ENCODE results near the gene BBC3.
A peak's percentile ranks its signal among the peaks of the same experiment; 100 is the strongest.

The BBC3 gene

GRCh38 chr19:47240996-47241918, 10.3 kb upstream of the BBC3 start:
- Histone ChIP-seq H3K27ac (ENCODE audit: low read length, poor library complexity, severe bottlenecking) (peak overlapping the region; percentile 17), H2AK5ac (ENCODE audit: low read length, severe bottlenecking) (peak overlapping the region; percentile 38)
- WGBS, result 26% methylated on average over 9 of the region's 27 CpGs

GRCh38 chr19:47240556-47240955, 9.6 kb upstream of the BBC3 start:
- no peak overlapping the region for H3K14ac ChIP-seq (ENCODE audit: low read length in 2 of 2)
- H2AFZ ChIP-seq (ENCODE audit: low read depth, low read length), result no peak overlapping the region
- H3K4me3 ChIP-seq (ENCODE audit: insufficient read depth in 1 of 2, low read depth in 1 of 2, low read length in 2 of 2), result no peak overlapping the region
- H3K9me3 ChIP-seq (ENCODE audit: control insufficient read depth, low read length), result no peaks in the 10 kb centered on the region
- peaks cover 37% of the 10 kb centered on the region for H3K4me1 ChIP-seq (ENCODE audit: control insufficient read depth, insufficient read depth, low read depth, low read length)
- H3K79me1 ChIP-seq (replicated peaks; ENCODE audit: low read length, poor library complexity, severe bottlenecking), result no peaks in the 10 kb centered on the region
- peak overlapping the region; percentile 28 for H4K8ac ChIP-seq (ENCODE audit: low read length)
- H3K9ac ChIP-seq (ENCODE audit: low read length), result peak overlapping the region; percentile 32
- no peak overlapping the region for H3K23ac ChIP-seq (ENCODE audit: low read length in 2 of 2)
- no peak for DNase-seq
- peak overlapping the region; percentile 86 for H2BK15ac ChIP-seq (ENCODE audit: low read depth, poor library complexity, severe bottlenecking)
- no peak overlapping the region for H2BK5ac ChIP-seq (ENCODE audit: low read depth, low read length, poor library complexity, severe bottlenecking)
- H3K18ac ChIP-seq (ENCODE audit: low read depth in 1 of 2, low read length in 2 of 2), result peak overlapping the region; percentile 31 to 63
- peak overlapping the region; percentile 63 for H4K91ac ChIP-seq (ENCODE audit: low read length)
- H3K4me2 ChIP-seq (ENCODE audit: low read length, poor library complexity, severe bottlenecking), result peak overlapping the region; percentile 12
- peak overlapping the region; percentile 74 for H3K27ac ChIP-seq (ENCODE audit: low read length, poor library complexity, severe bottlenecking)
- H3K27me3 ChIP-seq (ENCODE audit: control insufficient read depth in 1 of 2, insufficient read depth in 1 of 2, low read length in 2 of 2), result peaks cover 0 to 11% of the 10 kb centered on the region in 2 experiments
- peak overlapping the region; percentile 49 to 87 for H2BK12ac ChIP-seq (ENCODE audit: low read length in 2 of 2)
- H3K36me3 ChIP-seq (ENCODE audit: control insufficient read depth in 1 of 2, insufficient read depth in 2 of 2, low read depth in 1 of 2, low read length in 2 of 2), result no peaks in the 10 kb centered on the region
- peak overlapping the region; percentile 14 for H2AK5ac ChIP-seq (ENCODE audit: low read length, severe bottlenecking)
- 75% methylated on average over 5 of the region's 6 CpGs for WGBS
- peak overlapping the region; percentile 90 for H2BK120ac ChIP-seq (ENCODE audit: low read depth, low read length)
- H3K4ac ChIP-seq (ENCODE audit: low read depth in 1 of 2, low read length in 2 of 2), result peak overlapping the region in 1 of 2 experiments; percentile 7

More at GRCh38 chr19:47240996-47241918, 10.3 kb upstream of the BBC3 start:
- Histone ChIP-seq H3K18ac (ENCODE audit: low read depth in 1 of 2, low read length in 2 of 2) (peak overlapping the region; percentile 63 to 90), H4K8ac (ENCODE audit: low read length) (peak overlapping the region; percentile 45), H2BK15ac (ENCODE audit: low read depth, poor library complexity, severe bottlenecking) (peak overlapping the region; percentile 86), H3K79me1 (replicated peaks; ENCODE audit: low read length, poor library complexity, severe bottlenecking) (no peaks in the 10 kb centered on the region), H3K9ac (ENCODE audit: low read length) (peak overlapping the region; percentile 64), H3K27me3 (ENCODE audit: control insufficient read depth in 1 of 2, insufficient read depth in 1 of 2, low read length in 2 of 2) (peaks cover 0 to 11% of the 10 kb centered on the region in 2 experiments), H2BK12ac (ENCODE audit: low read length in 2 of 2) (peak overlapping the region; percentile 78 to 98), H3K4ac (ENCODE audit: low read depth in 1 of 2, low read length in 2 of 2) (peak overlapping the region; percentile 7 to 55), H2AFZ (ENCODE audit: low read depth, low read length) (no peak overlapping the region), H2BK5ac (ENCODE audit: low read depth, low read length, poor library complexity, severe bottlenecking) (no peak overlapping the region), H3K4me2 (ENCODE audit: low read length, poor library complexity, severe bottlenecking) (peak overlapping the region; percentile 12), H4K91ac (ENCODE audit: low read length) (peak overlapping the region; percentile 94), H3K9me3 (ENCODE audit: control insufficient read depth, low read length) (no peaks in the 10 kb centered on the region), H3K4me1 (ENCODE audit: control insufficient read depth, insufficient read depth, low read depth, low read length) (peaks cover 37% of the 10 kb centered on the region), H3K4me3 (ENCODE audit: insufficient read depth in 1 of 2, low read depth in 1 of 2, low read length in 2 of 2) (peak overlapping the region in 1 of 2 experiments; percentile 4), H3K36me3 (ENCODE audit: control insufficient read depth in 1 of 2, insufficient read depth in 2 of 2, low read depth in 1 of 2, low read length in 2 of 2) (no peaks in the 10 kb centered on the region), H3K23ac (ENCODE audit: low read length in 2 of 2) (no peak overlapping the region), H3K14ac (ENCODE audit: low read length in 2 of 2) (peak overlapping the region in 1 of 2 experiments; percentile 22), H2BK120ac (ENCODE audit: low read depth, low read length) (peak overlapping the region; percentile 90)
- peak; percentile 87 for DNase-seq

GRCh38 chr19:47239610-47240296, 8.8 kb upstream of the BBC3 start:
- Histone ChIP-seq H3K36me3 (ENCODE audit: control insufficient read depth in 1 of 2, insufficient read depth in 2 of 2, low read depth in 1 of 2, low read length in 2 of 2) (no peaks in the 10 kb centered on the region), H3K9ac (ENCODE audit: low read length) (peak overlapping the region; percentile 32), H3K14ac (ENCODE audit: low read length in 2 of 2) (no peak overlapping the region), H3K27ac (ENCODE audit: low read length, poor library complexity, severe bottlenecking) (peak overlapping the region; percentile 74), H2AK5ac (ENCODE audit: low read length, severe bottlenecking) (peak overlapping the region; percentile 14), H3K23ac (ENCODE audit: low read length in 2 of 2) (no peak overlapping the region), H3K9me3 (ENCODE audit: control insufficient read depth, low read length) (no peaks in the 10 kb centered on the region), H2BK5ac (ENCODE audit: low read depth, low read length, poor library complexity, severe bottlenecking) (no peak overlapping the region), H3K18ac (ENCODE audit: low read depth in 1 of 2, low read length in 2 of 2) (peak overlapping the region; percentile 37 to 56), H2BK120ac (ENCODE audit: low read depth, low read length) (peak overlapping the region; percentile 78), H3K4me3 (ENCODE audit: insufficient read depth in 1 of 2, low read depth in 1 of 2, low read length in 2 of 2) (peak overlapping the region; percentile 50 to 57), H3K79me1 (replicated peaks; ENCODE audit: low read length, poor library complexity, severe bottlenecking) (no peaks in the 10 kb centered on the region), H3K27me3 (ENCODE audit: control insufficient read depth in 1 of 2, insufficient read depth in 1 of 2, low read length in 2 of 2) (peaks cover 0 to 11% of the 10 kb centered on the region in 2 experiments), H3K4me1 (ENCODE audit: control insufficient read depth, insufficient read depth, low read depth, low read length) (peaks cover 37% of the 10 kb centered on the region), H3K4me2 (ENCODE audit: low read length, poor library complexity, severe bottlenecking) (peak overlapping the region; percentile 77), H2AFZ (ENCODE audit: low read depth, low read length) (peak overlapping the region; percentile 32), H4K8ac (ENCODE audit: low read length) (peak overlapping the region; percentile 32), H4K91ac (ENCODE audit: low read length) (no peak overlapping the region), H2BK15ac (ENCODE audit: low read depth, poor library complexity, severe bottlenecking) (no peak overlapping the region), H3K4ac (ENCODE audit: low read depth in 1 of 2, low read length in 2 of 2) (no peak overlapping the region), H2BK12ac (ENCODE audit: low read length in 2 of 2) (peak overlapping the region in 1 of 2 experiments; percentile 76)
- WGBS, result 10% methylated on average over 50 of the region's 62 CpGs
- DNase-seq, result no peak

GRCh38 chr19:47239152-47239551, 8.2 kb upstream of the BBC3 start:
- Histone ChIP-seq H3K18ac (ENCODE audit: low read depth in 1 of 2, low read length in 2 of 2) (peak overlapping the region; percentile 25 to 37), H3K27me3 (ENCODE audit: control insufficient read depth in 1 of 2, insufficient read depth in 1 of 2, low read length in 2 of 2) (peaks cover 0 to 11% of the 10 kb centered on the region in 2 experiments)
- WGBS, result 15% methylated on average over 16 of the region's 16 CpGs

More at GRCh38 chr19:47239152-47239551, 8.2 kb upstream of the BBC3 start:
- Histone ChIP-seq H2AK5ac (ENCODE audit: low read length, severe bottlenecking) (no peak overlapping the region), H2BK12ac (ENCODE audit: low read length in 2 of 2) (no peak overlapping the region), H3K9ac (ENCODE audit: low read length) (peak overlapping the region; percentile 31), H2AFZ (ENCODE audit: low read depth, low read length) (no peak overlapping the region), H3K9me3 (ENCODE audit: control insufficient read depth, low read length) (no peaks in the 10 kb centered on the region), H3K14ac (ENCODE audit: low read length in 2 of 2) (no peak overlapping the region), H3K4me1 (ENCODE audit: control insufficient read depth, insufficient read depth, low read depth, low read length) (peaks cover 37% of the 10 kb centered on the region), H3K4ac (ENCODE audit: low read depth in 1 of 2, low read length in 2 of 2) (peak overlapping the region in 1 of 2 experiments; percentile 71), H3K27ac (ENCODE audit: low read length, poor library complexity, severe bottlenecking) (peak overlapping the region; percentile 78), H3K4me3 (ENCODE audit: insufficient read depth in 1 of 2, low read depth in 1 of 2, low read length in 2 of 2) (peak overlapping the region in 1 of 2 experiments; percentile 50), H3K4me2 (ENCODE audit: low read length, poor library complexity, severe bottlenecking) (peak overlapping the region; percentile 77), H3K23ac (ENCODE audit: low read length in 2 of 2) (no peak overlapping the region), H4K91ac (ENCODE audit: low read length) (no peak overlapping the region), H4K8ac (ENCODE audit: low read length) (peak overlapping the region; percentile 74), H2BK5ac (ENCODE audit: low read depth, low read length, poor library complexity, severe bottlenecking) (no peak overlapping the region), H3K36me3 (ENCODE audit: control insufficient read depth in 1 of 2, insufficient read depth in 2 of 2, low read depth in 1 of 2, low read length in 2 of 2) (no peaks in the 10 kb centered on the region), H2BK120ac (ENCODE audit: low read depth, low read length) (peak overlapping the region; percentile 78), H2BK15ac (ENCODE audit: low read depth, poor library complexity, severe bottlenecking) (no peak overlapping the region), H3K79me1 (replicated peaks; ENCODE audit: low read length, poor library complexity, severe bottlenecking) (no peaks in the 10 kb centered on the region)
- no peak for DNase-seq
